Prostate gland (tissue), 2 donors: Measurements from ENCODE around the gene FER. TPM values are rescaled to one million over a fixed set of nuclear protein-coding genes. Genes with fewer than 3 reads are reported as not detected.

Experiments used
- DNase-seq: peaks from one replicate; pipeline ENCODE4 v3.0.0-alpha.2; 2019; ENCODE audit warnings: low spot score
- H3K27ac ChIP-seq, 2 donors: fragments of 200-600 bp; sonication (generic); 2 replicates each; pipeline ENCODE4 v1.5.1; 2017 to 2019
- H3K27me3 ChIP-seq: fragments of 200-600 bp; sonication (generic); replicated peaks from 2 replicates; pipeline ENCODE4 v1.5.1; 2019; ENCODE audit not compliant: insufficient read depth
- H3K36me3 ChIP-seq, 2 donors: fragments of 200-600 bp; sonication (generic); 1 replicate in 1 of 2; 2 replicates in 1 of 2; pipeline versions ENCODE4 v1.5.1 to v1.8.1; 2017 to 2019
- H3K4me1 ChIP-seq: fragments of 200-600 bp; sonication (generic); replicated peaks from 2 replicates; pipeline ENCODE4 v1.5.1; 2019
- H3K4me3 ChIP-seq, 2 donors: fragments of 200-600 bp; sonication (generic); 2 replicates each; pipeline ENCODE4 v1.5.1; 2017 to 2019
- H3K9me3 ChIP-seq: fragments of 200-600 bp; sonication (generic); 2 replicates; pipeline ENCODE4 v1.5.1; 2017
- CTCF ChIP-seq, 4 experiments: fragments of 200-600 bp in 2 of 4; fragments of 450-650 bp in 2 of 4; sonication (generic) in 2 of 4; IDR thresholded peaks; 1 replicate in 3 of 4; 2 replicates in 1 of 4; pipeline ENCODE4 v1.5.1; 2016 to 2019; ENCODE audit warnings: antibody characterized with exemption in 4 of 4, mild to moderate bottlenecking in 2 of 4, moderate library complexity in 2 of 4
- POLR2A ChIP-seq: fragments of 450-650 bp; IDR thresholded peaks from one replicate; pipeline ENCODE4 v1.6.1; 2016; ENCODE audit warnings: antibody characterized with exemption, mild to moderate bottlenecking
- POLR2AphosphoS5 ChIP-seq: sonication (generic); formaldehyde crosslinking; IDR thresholded peaks from one replicate; pipeline ENCODE4 v1.6.1; 2017; ENCODE audit warnings: antibody characterized with exemption
- WGBS: methylation state at CpG from one replicate; pipeline ENCODE4 v1.1.5; 2018; 5-methylcytosine and 5-hydroxymethylcytosine counted together
- intact Hi-C: fragments of 100-400 bp; cut with DNase I; formaldehyde crosslinking; loops from one replicate; pipeline ENCODE4 v1.14.2; 2022
- total RNA-seq, 2 donors: library from RNA; depleted of rRNA; stranded (reverse); fragments of >200 nt; gene quantifications; one replicate each; pipeline ENCODE4 v1.1.0, GENCODE V29; 2016

The FER gene
- total RNA-seq, 2 donors from 2014 or later, result 9.1 to 36.0 TPM

GRCh38 chr5:108707141-108707540 is 40.6 kb upstream of the FER start:
- no peaks in the 10 kb centered on the region for H3K36me3 ChIP-seq
- TF ChIP-seq CTCF (IDR thresholded peaks at IDR 0.05) (no peak), POLR2AphosphoS5 (no peak), POLR2A (no peak)
- intact Hi-C loops, result no loop called here
- no peak overlapping the region for H3K4me3 ChIP-seq
- no peaks in the 10 kb centered on the region for H3K4me1 ChIP-seq
- no peak overlapping the region for H3K27ac ChIP-seq
- no peaks in the 10 kb centered on the region for H3K27me3 ChIP-seq
- H3K9me3 ChIP-seq, result no peaks in the 10 kb centered on the region
- WGBS, result 86% methylated on average over 8 of the region's 8 CpGs
- DNase-seq, result no peak

GRCh38 chr5:108711898-108712297 is 35.8 kb upstream of the FER start:
- Histone ChIP-seq H3K4me3 (no peak overlapping the region), H3K27me3 (no peaks in the 10 kb centered on the region), H3K36me3 (no peaks in the 10 kb centered on the region), H3K4me1 (no peaks in the 10 kb centered on the region), H3K27ac (no peak overlapping the region), H3K9me3 (no peaks in the 10 kb centered on the region)
- TF ChIP-seq POLR2AphosphoS5, result no peak
- TF ChIP-seq CTCF (IDR thresholded peaks at IDR 0.05), result no peak
- TF ChIP-seq POLR2A, result no peak
- intact Hi-C loops, result no loop called here
- 65% methylated on average over 3 of the region's 3 CpGs for WGBS
- no peak for DNase-seq

GRCh38 chr5:108715408-108715807 is 32.3 kb upstream of the FER start:
- no peaks in the 10 kb centered on the region for H3K4me1 ChIP-seq
- no peak overlapping the region for H3K4me3 ChIP-seq
- no peak for DNase-seq
- H3K27ac ChIP-seq, result no peak overlapping the region
- 90% methylated on average over 3 of the region's 3 CpGs for whole genome bisulfite sequencing
- no peaks in the 10 kb centered on the region for H3K36me3 ChIP-seq
- H3K27me3 ChIP-seq, result no peaks in the 10 kb centered on the region
- no peak for TF ChIP-seq CTCF (IDR thresholded peaks at IDR 0.05)
- no peak for TF ChIP-seq POLR2AphosphoS5
- TF ChIP-seq POLR2A, result no peak
- no peaks in the 10 kb centered on the region for H3K9me3 ChIP-seq
- intact Hi-C loops, result no loop called here

- no peaks in the 10 kb centered on the region for H3K4me1 ChIP-seq
- intact Hi-C loops, result loop anchor here (10.0 kb wide), 1 partner anchor 344 kb away; no protein-coding TSS in a partner anchor
- TF ChIP-seq POLR2AphosphoS5 (no peak), CTCF (IDR thresholded peaks at IDR 0.05) (no peak), POLR2A (no peak)
- H3K4me3 ChIP-seq, result no peak overlapping the region
- no peak for DNase-seq
- no peaks in the 10 kb centered on the region for H3K36me3 ChIP-seq
- H3K27ac ChIP-seq, result no peak overlapping the region
- no peaks in the 10 kb centered on the region for H3K27me3 ChIP-seq
- no peaks in the 10 kb centered on the region for H3K9me3 ChIP-seq
Measured at GRCh38 chr5:108720391-108720790, 27.3 kb upstream of the FER start.

GRCh38 chr5:108726446-108727235 is 21.1 kb upstream of the FER start:
- TF ChIP-seq CTCF (IDR thresholded peaks at IDR 0.05), result no peak
- TF ChIP-seq POLR2A, result no peak
- no peak for TF ChIP-seq POLR2AphosphoS5
- Histone ChIP-seq H3K4me1 (no peaks in the 10 kb centered on the region), H3K27ac (no peak overlapping the region), H3K27me3 (no peaks in the 10 kb centered on the region), H3K36me3 (no peaks in the 10 kb centered on the region), H3K9me3 (no peaks in the 10 kb centered on the region), H3K4me3 (peak overlapping the region in 1 of 2 donors; percentile 64)
- intact Hi-C loops, result loop anchor here (10.0 kb wide), 1 partner anchor 338 kb away; no protein-coding TSS in a partner anchor
- WGBS, result 85% methylated on average over 6 of the region's 6 CpGs
- DNase-seq, result no peak
